H9 (cell line): Measurements from ENCODE around the gene SLC27A6. TPM values are rescaled to one million over a fixed set of nuclear protein-coding genes. Genes with fewer than 3 reads are reported as not detected.

ENCODE experiments used
- DNase-seq: peaks from one replicate; pipeline ENCODE4 v3.0.0-alpha.2; 2017
- H2AFZ ChIP-seq: one replicate; pipeline ENCODE4 v1.6.1; 2013; ENCODE audit warnings: mild to moderate bottlenecking, low read length, control low read depth, moderate library complexity
- H2AK5ac ChIP-seq: 2 replicates; pipeline ENCODE4 v1.6.1; 2013; ENCODE audit warnings: low read length, control low read depth, mixed read lengths; ENCODE audit not compliant: insufficient read length
- H2BK120ac ChIP-seq: one replicate; pipeline ENCODE4 v1.6.1; 2013; ENCODE audit warnings: low read depth, mild to moderate bottlenecking, low read length, control low read depth, inconsistent platforms; ENCODE audit not compliant: poor library complexity, severe bottlenecking
- H2BK12ac ChIP-seq: 2 replicates; pipeline ENCODE4 v1.6.1; 2013; ENCODE audit warnings: low read length, control low read depth, mixed read lengths, low read depth; ENCODE audit not compliant: insufficient read length
- H2BK15ac ChIP-seq: 2 replicates; pipeline ENCODE4 v1.6.1; 2013; ENCODE audit warnings: low read depth, low read length, control low read depth
- H2BK20ac ChIP-seq: one replicate; pipeline ENCODE4 v1.6.1; 2013; ENCODE audit warnings: low read depth, mild to moderate bottlenecking, low read length, control low read depth, inconsistent platforms; ENCODE audit not compliant: poor library complexity, severe bottlenecking
- H2BK5ac ChIP-seq: 2 replicates; pipeline ENCODE4 v1.6.1; 2013; ENCODE audit warnings: low read length, control low read depth, mixed read lengths; ENCODE audit not compliant: insufficient read length
- H3K14ac ChIP-seq: 2 replicates; pipeline ENCODE4 v1.6.1; 2013; ENCODE audit warnings: low read length, control low read depth; ENCODE audit not compliant: insufficient read depth
- H3K18ac ChIP-seq: 2 replicates; pipeline ENCODE4 v1.6.1; 2013; ENCODE audit warnings: low read depth, mild to moderate bottlenecking, mixed read lengths, low read length, control low read depth; ENCODE audit not compliant: insufficient read length
- H3K23ac ChIP-seq: 2 replicates; pipeline ENCODE4 v1.6.1; 2013; ENCODE audit warnings: low read length, control low read depth, mixed read lengths, low read depth; ENCODE audit not compliant: insufficient read length
- H3K23me2 ChIP-seq: 2 replicates; pipeline ENCODE4 v1.6.1; 2013; ENCODE audit warnings: low read depth, mild to moderate bottlenecking, mixed read lengths, low read length, control low read depth; ENCODE audit not compliant: insufficient read length, poor library complexity, severe bottlenecking
- H3K27ac ChIP-seq: 2 replicates; pipeline ENCODE4 v1.5.1; 2013; ENCODE audit warnings: low read length, control low read depth, mixed read lengths, low read depth; ENCODE audit not compliant: insufficient read length
- H3K27me3 ChIP-seq: 2 replicates; pipeline ENCODE4 v1.6.1; 2013; ENCODE audit warnings: low read length, control low read depth, inconsistent platforms; ENCODE audit not compliant: insufficient read depth
- H3K4ac ChIP-seq: 2 replicates; pipeline ENCODE4 v1.6.1; 2013; ENCODE audit warnings: low read depth, mild to moderate bottlenecking, control low read depth, inconsistent platforms, low read length, moderate library complexity
- H3K4me1 ChIP-seq: 2 replicates; pipeline ENCODE4 v1.6.1; 2013; ENCODE audit warnings: low read length, control low read depth, inconsistent platforms; ENCODE audit not compliant: insufficient read depth
- H3K4me2 ChIP-seq: 2 replicates; pipeline ENCODE4 v1.6.1; 2013; ENCODE audit warnings: low read length, control low read depth, mixed read lengths; ENCODE audit not compliant: insufficient read length, insufficient read depth
- H3K56ac ChIP-seq: 2 replicates; pipeline ENCODE4 v1.6.1; 2013; ENCODE audit warnings: low read depth, mild to moderate bottlenecking, mixed read lengths, low read length, control low read depth; ENCODE audit not compliant: insufficient read length
- H3K79me1 ChIP-seq: 2 replicates; pipeline ENCODE4 v1.6.1; 2013; ENCODE audit warnings: low read depth, mild to moderate bottlenecking, moderate library complexity, low read length, control low read depth, inconsistent platforms; ENCODE audit not compliant: insufficient read depth, poor library complexity, severe bottlenecking
- H3K79me2 ChIP-seq: 2 replicates; pipeline ENCODE4 v1.6.1; 2013; ENCODE audit warnings: low read length, control low read depth, inconsistent platforms; ENCODE audit not compliant: insufficient read depth
- H3K9ac ChIP-seq: 2 replicates; pipeline ENCODE4 v1.6.1; 2013; ENCODE audit warnings: low read length, control low read depth, mixed read lengths; ENCODE audit not compliant: insufficient read length; ENCODE audit errors: extremely low read depth
- H3K9me3 ChIP-seq: one replicate; pipeline ENCODE4 v1.6.1; 2013; ENCODE audit warnings: low read depth, low read length, inconsistent platforms; ENCODE audit not compliant: control insufficient read depth
- H3T11ph ChIP-seq: one replicate; pipeline ENCODE4 v1.6.1; 2013; ENCODE audit warnings: mild to moderate bottlenecking, low read length, control low read depth, inconsistent platforms
- H4K20me1 ChIP-seq: one replicate; pipeline ENCODE4 v1.6.1; 2013; ENCODE audit not compliant: control insufficient read depth, insufficient read length, insufficient read depth
- H4K5ac ChIP-seq: 2 replicates; pipeline ENCODE4 v1.6.1; 2013; ENCODE audit warnings: low read depth, mild to moderate bottlenecking, mixed read lengths, low read length, control low read depth; ENCODE audit not compliant: insufficient read length
- H4K8ac ChIP-seq: replicated peaks from 2 replicates; pipeline ENCODE4 v1.6.1; 2013; ENCODE audit warnings: low read length, control low read depth, mixed read lengths, low read depth; ENCODE audit not compliant: insufficient read length
- H4K91ac ChIP-seq: 2 replicates; pipeline ENCODE4 v1.6.1; 2013; ENCODE audit warnings: low read depth, mild to moderate bottlenecking, moderate library complexity, mixed read lengths, low read length, control low read depth; ENCODE audit not compliant: insufficient read length
- H3K27ac Mint-ChIP-seq, 3 experiments: 2 replicates in 2 of 3; 3 replicates in 1 of 3; pipeline ENCODE4 v1.8.0; 2020 to 2021; ENCODE audit warnings: mixed read lengths in 3 of 3, mild to moderate bottlenecking in 1 of 3, moderate library complexity in 1 of 3
- H3K27me3 Mint-ChIP-seq: 2 replicates; pipeline ENCODE4 v1.8.0; 2021; ENCODE audit warnings: low read depth, mild to moderate bottlenecking, moderate library complexity, mixed read lengths
- H3K36me3 Mint-ChIP-seq, 3 experiments: 2 replicates in 2 of 3; 3 replicates in 1 of 3; pipeline ENCODE4 v1.8.0; 2020 to 2021; ENCODE audit warnings: low read depth in 3 of 3, mixed read lengths in 3 of 3; ENCODE audit not compliant: insufficient read depth in 1 of 3
- H3K4me1 Mint-ChIP-seq, 2 experiments: 2 replicates each; pipeline ENCODE4 v1.8.0; 2020; ENCODE audit warnings: mixed read lengths in 2 of 2
- H3K4me3 Mint-ChIP-seq, 2 experiments: 2 replicates in 1 of 2; 3 replicates in 1 of 2; pipeline ENCODE4 v1.8.0; 2020 to 2021; ENCODE audit warnings: mild to moderate bottlenecking in 2 of 2, mixed read lengths in 2 of 2, moderate library complexity in 1 of 2
- H3K9me3 Mint-ChIP-seq, 2 experiments: 2 replicates in 1 of 2; 3 replicates in 1 of 2; pipeline ENCODE4 v1.8.0; 2020; ENCODE audit warnings: mild to moderate bottlenecking in 2 of 2, mixed read lengths in 2 of 2, moderate library complexity in 1 of 2
- WGBS: extraction: QIAGEN DNeasy Blood & Tissue Kit; methylation state at CpG from one replicate; pipeline ENCODE4 v1.1.7; 2013; ENCODE audit warnings: missing lambda C conversion rate, low lambda C conversion rate, mixed read lengths; ENCODE audit not compliant: insufficient read length; ENCODE audit errors: extremely low coverage; 5-methylcytosine and 5-hydroxymethylcytosine counted together
- total RNA-seq: library from RNA; stranded (reverse); gene quantifications from 2 replicates; pipeline ENCODE4 v1.2.1, GENCODE V29; 2021
- TF ChIP-seq, protein P1 (sequence below): fragments of 200-600 bp; sonication (generic); conservative IDR thresholded peaks from 3 replicates; pipeline ENCODE4 v1.8.0; 2021; ENCODE audit warnings: antibody characterized with exemption, mild to moderate bottlenecking

Gene SLC27A6
- total RNA-seq, 1 experiment from 2014 or later = 3.0 TPM

DNA sequence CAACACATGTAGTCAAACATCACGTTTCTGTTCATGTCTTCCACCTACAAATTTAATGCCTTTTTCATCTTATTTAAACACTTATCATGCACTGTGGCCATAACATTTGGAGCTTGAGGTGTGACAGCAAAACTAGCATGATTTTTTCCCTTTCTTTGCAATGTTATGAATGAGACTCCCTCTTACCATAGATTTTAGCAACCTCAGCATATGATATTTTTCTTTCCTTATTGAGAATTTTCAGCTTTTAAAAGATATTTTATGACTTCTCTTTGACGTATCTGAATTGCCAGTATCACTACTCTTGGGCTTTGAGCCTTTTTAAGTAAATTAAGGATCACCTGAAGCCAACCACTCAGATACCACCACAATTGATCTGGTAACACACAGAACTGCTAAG lies 96.6 kb downstream of the SLC27A6 start:
- no peak overlapping the region for H3K4me2 ChIP-seq
- no peak overlapping the region for H2AFZ ChIP-seq
- no peak for DNase-seq
- no peaks in the 10 kb centered on the region for H3K4me1 ChIP-seq
- H3K9ac ChIP-seq = no peak overlapping the region
- H2BK5ac ChIP-seq = no peak overlapping the region
- H3K27ac ChIP-seq = no peak overlapping the region
- H2BK120ac ChIP-seq = no peak overlapping the region
- H3K27me3 ChIP-seq = no peaks in the 10 kb centered on the region
- no peaks in the 10 kb centered on the region for H3K23me2 ChIP-seq
- no CpG with 5 or more reads among the region's 2 CpGs for WGBS
- no peaks in the 10 kb centered on the region for H3K9me3 ChIP-seq
- Mint-ChIP-seq H3K27me3 (peaks cover 4% of the 10 kb centered on the region), H3K27ac (no peak overlapping the region; a peak in 1 of 7 replicates), H3K4me3 (no peak overlapping the region), H3K4me1 (no peaks in the 10 kb centered on the region), H3K36me3 (no peaks in the 10 kb centered on the region), H3K9me3 (peaks cover 0 to 3% of the 10 kb centered on the region in 2 experiments; a peak in 1 of 5 replicates)
- no peak overlapping the region for H2AK5ac ChIP-seq
- H4K20me1 ChIP-seq = no peaks in the 10 kb centered on the region
- no peak overlapping the region for H3K56ac ChIP-seq
- H4K5ac ChIP-seq = no peak overlapping the region
- H4K91ac ChIP-seq = no peak overlapping the region
- no peak overlapping the region for H4K8ac ChIP-seq
- H3T11ph ChIP-seq = no peak overlapping the region
- H2BK15ac ChIP-seq = no peak overlapping the region
- no peaks in the 10 kb centered on the region for H3K79me1 ChIP-seq
- TF ChIP-seq, protein P1, sequence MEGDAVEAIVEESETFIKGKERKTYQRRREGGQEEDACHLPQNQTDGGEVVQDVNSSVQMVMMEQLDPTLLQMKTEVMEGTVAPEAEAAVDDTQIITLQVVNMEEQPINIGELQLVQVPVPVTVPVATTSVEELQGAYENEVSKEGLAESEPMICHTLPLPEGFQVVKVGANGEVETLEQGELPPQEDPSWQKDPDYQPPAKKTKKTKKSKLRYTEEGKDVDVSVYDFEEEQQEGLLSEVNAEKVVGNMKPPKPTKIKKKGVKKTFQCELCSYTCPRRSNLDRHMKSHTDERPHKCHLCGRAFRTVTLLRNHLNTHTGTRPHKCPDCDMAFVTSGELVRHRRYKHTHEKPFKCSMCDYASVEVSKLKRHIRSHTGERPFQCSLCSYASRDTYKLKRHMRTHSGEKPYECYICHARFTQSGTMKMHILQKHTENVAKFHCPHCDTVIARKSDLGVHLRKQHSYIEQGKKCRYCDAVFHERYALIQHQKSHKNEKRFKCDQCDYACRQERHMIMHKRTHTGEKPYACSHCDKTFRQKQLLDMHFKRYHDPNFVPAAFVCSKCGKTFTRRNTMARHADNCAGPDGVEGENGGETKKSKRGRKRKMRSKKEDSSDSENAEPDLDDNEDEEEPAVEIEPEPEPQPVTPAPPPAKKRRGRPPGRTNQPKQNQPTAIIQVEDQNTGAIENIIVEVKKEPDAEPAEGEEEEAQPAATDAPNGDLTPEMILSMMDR = no peak
- H3K14ac ChIP-seq = no peak overlapping the region
- H3K79me2 ChIP-seq = no peaks in the 10 kb centered on the region
- H3K23ac ChIP-seq = no peak overlapping the region
- H2BK12ac ChIP-seq = no peak overlapping the region
- H3K4ac ChIP-seq = no peak overlapping the region
- no peak overlapping the region for H3K18ac ChIP-seq
- H2BK20ac ChIP-seq = no peak overlapping the region
